Ascending aorta (tissue), 2 donors: ENCODE data around the gene CHST12. TPM values are rescaled to one million over a fixed set of nuclear protein-coding genes. Genes with fewer than 3 reads are reported as not detected.
"Not testable (repeated sequence)": the region's sequence is repeated elsewhere in the genome, so short reads cannot be mapped to it uniquely, and the experiment has no call there.

ENCODE experiments used
- DNase-seq, 2 donors: peaks; one replicate each; pipeline ENCODE4 v3.0.0-alpha.2; 2019; ENCODE audit warnings: low spot score in 2 of 2
- H3K27ac ChIP-seq, 2 donors: fragments of 200-600 bp; sonication (generic); one replicate each; pipeline ENCODE4 v1.5.1; 2016 to 2017; ENCODE audit warnings: mild to moderate bottlenecking in 1 of 2
- H3K27me3 ChIP-seq: fragments of 200-600 bp; sonication (generic); one replicate; pipeline ENCODE4 v1.5.1; 2017
- H3K36me3 ChIP-seq, 2 donors: fragments of 200-600 bp; sonication (generic); one replicate each; pipeline ENCODE4 v1.5.1; 2016
- H3K4me1 ChIP-seq, 2 donors: fragments of 200-600 bp; sonication (generic); one replicate each; pipeline ENCODE4 v1.5.1; 2016 to 2017; ENCODE audit warnings: mild to moderate bottlenecking in 1 of 2
- H3K4me3 ChIP-seq, 2 donors: fragments of 200-600 bp; sonication (generic); one replicate each; pipeline ENCODE4 v1.5.1; 2016 to 2017; ENCODE audit warnings: mild to moderate bottlenecking in 1 of 2
- H3K9me3 ChIP-seq, 2 donors: fragments of 200-600 bp; sonication (generic); one replicate each; pipeline ENCODE4 v1.5.1; 2016
- intact Hi-C: fragments of 100-400 bp; cut with DNase I; formaldehyde crosslinking; loops from one replicate; pipeline ENCODE4 v1.15.1; 2023
- total RNA-seq: library from RNA; depleted of rRNA; stranded (reverse); fragments of >200 nt; gene quantifications from one replicate; pipeline ENCODE4 v1.1.0, GENCODE V29; 2016
- TF ChIP-seq, protein P1 (sequence below), 3 experiments: fragments of 200-600 bp in 2 of 3; fragments of 450-650 bp in 1 of 3; sonication (generic) in 2 of 3; IDR thresholded peaks; one replicate each; pipeline ENCODE4 v1.5.1; 2016 to 2019; ENCODE audit warnings: antibody characterized with exemption in 3 of 3, mild to moderate bottlenecking in 1 of 3, moderate library complexity in 1 of 3

Gene CHST12
- total RNA-seq, 1 donor from 2014 or later = 79.4 TPM

DNA sequence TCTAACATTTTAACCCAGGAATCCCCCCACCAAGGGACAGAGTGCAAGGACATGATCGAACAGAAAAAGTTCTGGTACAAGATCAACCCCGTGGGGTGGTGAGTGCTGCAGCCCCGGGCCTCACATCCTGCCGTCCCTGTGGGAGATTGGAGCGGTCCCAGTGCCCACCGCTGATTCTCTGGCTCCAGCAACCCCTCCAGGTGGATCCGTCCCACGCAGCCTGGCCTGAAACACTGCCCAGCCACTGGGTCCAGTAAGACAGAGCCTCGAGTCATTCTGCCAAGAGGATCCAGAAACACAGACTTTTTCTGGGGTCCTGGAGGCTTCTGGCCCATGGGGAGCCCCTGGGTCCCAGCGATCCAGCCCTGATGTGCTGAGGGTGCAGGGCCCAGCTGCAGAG is 43.3 kb downstream of the CHST12 start:
- Histone ChIP-seq H3K9me3 (no peaks in the 10 kb centered on the region), H3K27ac (no peak overlapping the region), H3K27me3 (no peaks in the 10 kb centered on the region), H3K36me3 (no peaks in the 10 kb centered on the region), H3K4me3 (no peak overlapping the region), H3K4me1 (peaks cover 1 to 5% of the 10 kb centered on the region in 2 donors)
- TF ChIP-seq, protein P1, sequence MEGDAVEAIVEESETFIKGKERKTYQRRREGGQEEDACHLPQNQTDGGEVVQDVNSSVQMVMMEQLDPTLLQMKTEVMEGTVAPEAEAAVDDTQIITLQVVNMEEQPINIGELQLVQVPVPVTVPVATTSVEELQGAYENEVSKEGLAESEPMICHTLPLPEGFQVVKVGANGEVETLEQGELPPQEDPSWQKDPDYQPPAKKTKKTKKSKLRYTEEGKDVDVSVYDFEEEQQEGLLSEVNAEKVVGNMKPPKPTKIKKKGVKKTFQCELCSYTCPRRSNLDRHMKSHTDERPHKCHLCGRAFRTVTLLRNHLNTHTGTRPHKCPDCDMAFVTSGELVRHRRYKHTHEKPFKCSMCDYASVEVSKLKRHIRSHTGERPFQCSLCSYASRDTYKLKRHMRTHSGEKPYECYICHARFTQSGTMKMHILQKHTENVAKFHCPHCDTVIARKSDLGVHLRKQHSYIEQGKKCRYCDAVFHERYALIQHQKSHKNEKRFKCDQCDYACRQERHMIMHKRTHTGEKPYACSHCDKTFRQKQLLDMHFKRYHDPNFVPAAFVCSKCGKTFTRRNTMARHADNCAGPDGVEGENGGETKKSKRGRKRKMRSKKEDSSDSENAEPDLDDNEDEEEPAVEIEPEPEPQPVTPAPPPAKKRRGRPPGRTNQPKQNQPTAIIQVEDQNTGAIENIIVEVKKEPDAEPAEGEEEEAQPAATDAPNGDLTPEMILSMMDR (IDR thresholded peaks at IDR 0.05) = no peak
- intact Hi-C loops = no loop called here
- no peak for DNase-seq

DNA sequence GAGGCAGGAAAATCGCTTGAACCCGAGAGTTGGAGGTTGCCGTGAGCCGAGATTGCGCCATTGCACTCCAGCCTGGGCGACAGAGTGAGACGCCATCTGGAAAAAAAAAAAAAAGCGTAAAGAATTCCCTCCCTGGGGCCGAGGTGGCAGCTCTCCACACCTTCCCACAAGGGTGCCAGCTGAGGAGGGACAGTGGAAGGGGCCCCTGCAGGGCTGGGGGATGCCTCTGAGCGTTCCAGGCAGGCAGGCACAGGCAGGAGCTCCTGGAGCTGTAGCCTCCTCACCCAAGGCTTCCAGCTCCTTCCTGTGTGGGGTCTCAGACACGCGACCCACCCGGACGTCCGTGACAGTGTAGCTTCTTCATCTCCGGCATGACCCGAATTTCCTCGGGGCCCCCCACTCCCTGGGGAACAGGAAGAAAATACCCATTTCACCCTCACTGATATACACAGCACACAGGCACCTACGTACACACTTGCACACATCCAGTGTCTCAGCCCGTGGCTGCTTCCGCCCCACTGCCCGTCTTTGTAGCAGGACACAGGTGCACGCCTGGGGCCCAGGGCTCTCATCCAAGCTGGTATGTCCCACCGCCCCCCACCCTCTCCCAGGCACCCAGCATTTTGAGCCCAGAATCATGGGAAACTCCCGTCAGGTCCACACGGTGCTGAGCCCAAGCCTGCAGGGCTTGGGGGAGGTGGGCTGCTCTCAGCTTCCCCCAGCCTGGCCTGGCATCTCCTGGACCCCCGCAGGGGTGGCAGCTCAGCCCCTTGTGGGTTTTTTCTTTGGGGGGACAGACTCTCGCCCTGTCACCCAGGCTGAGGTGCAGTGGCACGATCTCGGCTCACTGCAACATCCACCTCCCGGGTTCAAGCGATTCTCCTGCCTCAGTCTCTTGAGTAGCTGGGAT is 47.0 kb downstream of the CHST12 start:
- Histone ChIP-seq H3K9me3 (no peaks in the 10 kb centered on the region), H3K27ac (no peak overlapping the region), H3K36me3 (no peaks in the 10 kb centered on the region), H3K4me3 (no peak overlapping the region), H3K4me1 (peaks cover 4 to 6% of the 10 kb centered on the region in 2 donors), H3K27me3 (no peaks in the 10 kb centered on the region)
- no peak for DNase-seq
- TF ChIP-seq, protein P1 (IDR thresholded peaks at IDR 0.05) = no peak
- intact Hi-C loops = loop anchor here (1.0 to 5.0 kb wide), 2 partner anchors 107 to 231 kb away; partner anchors contain the start of genes BRAT1 and IQCE

DNA sequence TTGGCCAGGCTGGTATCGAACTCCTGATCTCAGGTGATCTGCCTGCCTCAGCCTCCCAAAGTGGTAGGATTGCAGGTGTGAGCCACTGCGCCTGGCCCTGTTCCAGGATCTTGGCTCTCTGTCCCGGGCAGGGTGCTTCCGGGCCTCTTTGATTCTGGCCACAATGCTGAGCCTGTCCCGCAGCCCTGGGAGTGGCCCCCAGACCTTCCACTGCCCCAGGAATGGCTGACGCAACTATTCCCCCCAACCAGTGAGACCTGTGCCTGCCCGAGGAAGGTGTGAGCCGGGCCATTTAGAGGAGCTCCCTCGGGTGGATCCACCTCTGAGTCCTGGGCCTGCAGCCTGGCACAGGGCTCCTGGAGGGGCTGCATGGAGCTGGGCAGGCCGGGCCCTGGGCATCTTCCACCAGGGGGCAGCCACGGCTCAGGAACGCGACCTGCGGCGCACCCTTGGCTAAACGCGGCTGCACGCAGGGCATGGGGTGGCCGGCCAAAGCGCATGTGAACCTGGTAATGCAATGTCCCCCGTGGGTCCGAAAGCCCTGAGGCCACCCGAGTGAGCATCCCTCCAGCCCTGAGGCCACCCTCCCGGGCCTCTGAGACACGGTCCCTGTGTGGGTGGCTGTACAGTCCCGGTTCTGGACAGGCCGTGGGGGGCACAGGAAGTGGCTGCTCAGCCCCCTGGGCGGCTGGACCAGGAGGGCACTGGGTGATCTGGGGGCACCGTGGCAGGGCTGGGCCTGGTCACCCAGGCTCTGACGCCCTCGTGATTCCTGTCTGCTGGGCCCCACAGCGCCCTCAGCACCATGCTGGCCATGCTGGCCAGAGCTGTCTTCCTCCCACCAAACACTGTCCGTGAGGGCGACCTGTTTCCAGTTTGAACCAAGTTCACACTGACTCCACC is 48.0 kb downstream of the CHST12 start:
- TF ChIP-seq, protein P1 (IDR thresholded peaks at IDR 0.05) = peak; percentile 79 to 88 (median 84)
- peak overlapping the region; percentile 37 to 66 for H3K4me3 ChIP-seq
- H3K9me3 ChIP-seq = no peaks in the 10 kb centered on the region
- H3K27me3 ChIP-seq = no peaks in the 10 kb centered on the region
- peak in 1 of 2 donors; percentile 88 for DNase-seq
- intact Hi-C loops = loop anchor here (1.0 to 5.0 kb wide), 2 partner anchors 106 to 230 kb away; partner anchors contain the start of genes BRAT1 and IQCE
- H3K36me3 ChIP-seq = no peaks in the 10 kb centered on the region
- H3K27ac ChIP-seq = no peak overlapping the region
- peaks cover 4 to 6% of the 10 kb centered on the region in 2 donors for H3K4me1 ChIP-seq

DNA sequence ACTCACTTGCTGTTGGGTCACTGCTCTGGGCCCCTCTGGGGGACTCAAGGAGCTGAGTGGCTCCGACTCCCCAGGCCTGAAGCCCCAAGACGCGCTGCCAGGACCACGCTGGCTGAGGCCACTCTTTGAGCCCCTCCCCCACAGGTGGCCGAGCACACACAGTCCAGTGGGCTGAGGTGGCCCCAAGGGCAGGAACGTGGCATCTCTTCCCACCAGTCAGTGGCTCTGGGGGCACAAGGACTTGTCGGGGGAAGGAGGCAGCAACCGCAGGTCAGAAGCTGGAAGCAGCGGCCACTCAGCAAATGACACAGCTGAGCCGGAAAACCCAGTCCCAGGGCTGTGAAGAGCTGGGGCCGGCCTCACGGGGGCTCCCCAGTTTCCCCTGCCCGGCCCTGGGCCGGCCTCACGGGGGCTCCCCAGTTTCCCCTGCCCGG is 48.7 kb downstream of the CHST12 start:
- no peaks in the 10 kb centered on the region for H3K36me3 ChIP-seq
- H3K4me1 ChIP-seq = peaks cover 4 to 6% of the 10 kb centered on the region in 2 donors
- H3K4me3 ChIP-seq = peak overlapping the region; percentile 37 to 66
- H3K9me3 ChIP-seq = no peaks in the 10 kb centered on the region
- DNase-seq = no peak
- H3K27me3 ChIP-seq = no peaks in the 10 kb centered on the region
- no peak overlapping the region for H3K27ac ChIP-seq
- TF ChIP-seq, protein P1 (IDR thresholded peaks at IDR 0.05) = no peak
- intact Hi-C loops = loop anchor here (5.0 kb wide), 1 partner anchor 105 kb away; the partner anchor contains the start of genes BRAT1 and IQCE

DNA sequence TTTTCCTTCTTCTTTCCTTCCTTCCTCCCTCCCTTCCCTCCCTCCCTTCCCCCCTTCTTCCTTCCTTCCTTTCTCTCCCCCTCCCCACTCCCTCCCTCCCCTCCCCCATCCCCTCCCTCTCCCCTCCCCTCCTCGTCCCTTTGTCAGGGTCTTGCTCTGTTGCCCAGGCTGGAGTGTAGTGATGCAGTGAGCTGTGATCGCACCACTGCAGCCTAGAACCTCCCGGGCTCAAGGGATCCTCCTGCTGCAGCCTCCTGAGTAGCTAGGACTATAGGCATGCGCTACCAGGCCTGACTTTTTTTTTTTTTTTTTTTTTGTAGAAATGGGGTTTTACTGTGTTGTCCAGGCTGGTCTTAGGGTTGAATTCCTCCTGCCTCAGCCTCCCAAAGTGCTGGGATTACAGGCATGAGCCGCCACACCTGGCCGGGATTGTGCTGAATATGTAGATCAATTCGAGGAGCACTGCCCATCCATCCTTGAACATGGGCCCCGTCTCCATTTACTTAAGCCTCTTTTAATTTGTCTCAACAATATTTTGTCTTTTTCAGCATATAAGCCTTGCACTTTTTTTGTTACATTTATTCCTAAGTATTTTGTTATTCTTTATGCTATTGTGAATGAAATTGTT is 49.3 kb downstream of the CHST12 start:
- intact Hi-C loops = loop anchor here (5.0 kb wide), 1 partner anchor 105 kb away; the partner anchor contains the start of genes BRAT1 and IQCE
- no peak for DNase-seq
- TF ChIP-seq, protein P1 (IDR thresholded peaks at IDR 0.05) = no peak
- H3K36me3 ChIP-seq = no peaks in the 10 kb centered on the region
- H3K27me3 ChIP-seq = no peaks in the 10 kb centered on the region
- peaks cover 4 to 6% of the 10 kb centered on the region in 2 donors for H3K4me1 ChIP-seq
- no peak overlapping the region for H3K4me3 ChIP-seq
- H3K9me3 ChIP-seq = no peaks in the 10 kb centered on the region
- no peak overlapping the region for H3K27ac ChIP-seq

DNA sequence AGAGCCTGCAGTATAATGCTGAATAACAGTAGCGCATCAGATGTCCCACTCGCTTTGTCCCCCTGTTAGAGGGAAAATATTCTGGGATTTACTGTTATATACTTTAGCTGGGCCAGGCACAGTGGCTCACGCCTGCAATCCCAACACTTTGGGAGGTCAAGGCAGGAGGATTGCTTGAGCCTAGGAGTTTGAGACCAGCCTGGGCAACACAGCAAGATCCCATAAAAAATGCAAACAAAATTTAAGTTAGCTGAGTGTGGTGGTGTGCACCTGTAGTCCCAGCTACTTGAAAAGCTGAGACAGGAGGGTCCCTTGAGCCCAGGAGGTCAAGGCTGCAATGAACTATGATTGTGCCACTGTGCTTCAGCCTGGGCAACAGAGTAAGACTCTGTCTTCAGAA is 50.4 kb downstream of the CHST12 start:
- H3K4me3 ChIP-seq, H3K4me1 ChIP-seq, H3K27ac ChIP-seq, H3K27me3 ChIP-seq, DNase-seq, H3K36me3 ChIP-seq, H3K9me3 ChIP-seq: not testable (repeated sequence)
- intact Hi-C loops = loop anchor here (5.0 kb wide), 1 partner anchor 103 kb away; the partner anchor contains the start of genes BRAT1 and IQCE
